LNCaP clone FGC (cell line): ENCODE measurements around the gene LPP.

Experiments used
- DNase-seq: peaks from one replicate; pipeline ENCODE4 v3.0.0-alpha.2; 2011; ENCODE audit warnings: low read depth
- H3K4me3 ChIP-seq: 2 replicates; pipeline ENCODE4 v1.5.1; 2011; ENCODE audit warnings: mild to moderate bottlenecking, low read depth, low read length, control low read depth
- TF ChIP-seq, protein P1 (sequence below): IDR thresholded peaks from 2 replicates; pipeline ENCODE4 v1.5.1; 2012; ENCODE audit warnings: mild to moderate bottlenecking; ENCODE audit not compliant: control insufficient read depth, insufficient read depth; ENCODE audit errors: extremely low read depth

The LPP gene

DNA sequence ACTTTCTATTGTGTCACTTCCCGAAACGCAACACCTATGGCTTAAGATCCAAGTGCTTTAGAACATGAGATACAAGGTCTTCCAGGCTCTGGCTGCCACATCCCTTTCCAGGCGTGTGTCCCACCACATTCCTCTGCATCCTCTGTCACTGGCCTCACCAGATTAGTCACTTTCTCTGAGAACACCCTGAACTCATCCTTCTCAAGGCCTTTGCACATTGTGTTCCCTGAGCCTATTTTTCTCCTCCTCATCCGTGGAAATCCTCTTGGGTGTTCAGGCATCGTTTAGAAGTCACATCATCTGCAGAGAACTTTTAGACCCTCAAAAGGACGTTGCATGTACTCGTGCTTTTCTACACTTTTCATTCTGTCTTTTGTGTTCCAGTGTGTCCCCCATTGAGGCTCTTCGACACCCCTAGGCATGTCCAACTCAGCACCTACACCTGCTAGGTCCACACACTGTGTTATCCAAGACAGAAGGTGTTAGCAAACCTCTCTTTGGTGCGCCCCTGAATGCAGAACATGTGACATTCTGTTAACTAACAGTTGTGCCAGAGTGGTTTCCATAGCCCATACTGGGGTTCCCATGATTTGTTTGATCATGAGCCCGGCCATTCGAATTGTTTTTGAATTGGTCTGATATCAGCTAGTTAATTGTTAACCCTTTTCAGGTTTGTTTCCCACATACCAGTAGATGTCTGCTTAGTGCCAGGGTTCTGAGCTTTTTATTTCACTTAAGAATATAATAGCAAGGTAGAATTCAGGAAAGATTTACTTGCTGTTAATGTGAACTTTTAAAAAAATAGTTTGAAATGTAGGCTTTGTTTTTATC is 67.2 kb downstream of the LPP start:
- no peak for DNase-seq
- H3K4me3 ChIP-seq: no peak overlapping the region
- TF ChIP-seq, protein P1, sequence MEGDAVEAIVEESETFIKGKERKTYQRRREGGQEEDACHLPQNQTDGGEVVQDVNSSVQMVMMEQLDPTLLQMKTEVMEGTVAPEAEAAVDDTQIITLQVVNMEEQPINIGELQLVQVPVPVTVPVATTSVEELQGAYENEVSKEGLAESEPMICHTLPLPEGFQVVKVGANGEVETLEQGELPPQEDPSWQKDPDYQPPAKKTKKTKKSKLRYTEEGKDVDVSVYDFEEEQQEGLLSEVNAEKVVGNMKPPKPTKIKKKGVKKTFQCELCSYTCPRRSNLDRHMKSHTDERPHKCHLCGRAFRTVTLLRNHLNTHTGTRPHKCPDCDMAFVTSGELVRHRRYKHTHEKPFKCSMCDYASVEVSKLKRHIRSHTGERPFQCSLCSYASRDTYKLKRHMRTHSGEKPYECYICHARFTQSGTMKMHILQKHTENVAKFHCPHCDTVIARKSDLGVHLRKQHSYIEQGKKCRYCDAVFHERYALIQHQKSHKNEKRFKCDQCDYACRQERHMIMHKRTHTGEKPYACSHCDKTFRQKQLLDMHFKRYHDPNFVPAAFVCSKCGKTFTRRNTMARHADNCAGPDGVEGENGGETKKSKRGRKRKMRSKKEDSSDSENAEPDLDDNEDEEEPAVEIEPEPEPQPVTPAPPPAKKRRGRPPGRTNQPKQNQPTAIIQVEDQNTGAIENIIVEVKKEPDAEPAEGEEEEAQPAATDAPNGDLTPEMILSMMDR: no peak

DNA sequence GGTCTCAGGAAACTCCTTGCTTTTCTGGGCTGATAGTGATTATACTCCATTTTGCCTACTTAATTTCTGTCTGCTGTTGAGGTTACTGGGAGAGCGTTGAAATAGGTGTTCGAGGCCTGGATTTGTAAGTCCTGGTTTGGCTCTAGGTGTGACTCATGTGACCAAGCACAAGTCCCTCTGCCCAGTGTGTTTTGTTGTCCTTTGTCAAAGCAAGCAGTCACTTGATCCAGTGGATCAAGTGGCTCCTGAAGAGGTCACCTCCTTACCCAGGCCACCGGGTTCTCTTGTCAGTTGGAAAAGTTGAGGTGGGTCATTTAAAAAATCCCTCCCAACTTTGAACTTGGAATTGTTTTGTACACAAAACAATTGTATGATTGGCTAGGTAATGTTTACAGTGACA is 70.0 kb downstream of the LPP start:
- TF ChIP-seq, protein P1: no peak
- no peak overlapping the region for H3K4me3 ChIP-seq
- no peak for DNase-seq

DNA sequence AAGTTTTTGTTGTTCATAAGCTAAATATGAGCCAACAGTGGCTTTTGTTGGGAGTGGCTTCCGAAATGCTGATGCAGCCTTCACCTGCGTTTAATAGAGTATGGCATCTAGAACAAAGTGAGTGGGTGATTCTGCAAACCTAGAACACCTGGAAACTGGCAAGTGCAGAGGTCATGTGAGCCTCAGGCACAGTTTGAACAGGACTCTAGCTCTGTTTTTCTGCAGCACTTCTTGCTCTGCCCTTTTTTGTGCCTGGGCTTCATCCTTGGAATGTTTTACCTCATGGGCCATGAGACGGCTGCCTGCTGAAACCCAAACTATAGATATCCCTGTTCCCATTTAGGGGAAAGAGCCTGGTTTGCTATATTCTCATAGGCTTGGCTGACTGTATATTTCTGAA is 73.5 kb downstream of the LPP start:
- TF ChIP-seq, protein P1: no peak
- no peak for DNase-seq
- no peak overlapping the region for H3K4me3 ChIP-seq

DNA sequence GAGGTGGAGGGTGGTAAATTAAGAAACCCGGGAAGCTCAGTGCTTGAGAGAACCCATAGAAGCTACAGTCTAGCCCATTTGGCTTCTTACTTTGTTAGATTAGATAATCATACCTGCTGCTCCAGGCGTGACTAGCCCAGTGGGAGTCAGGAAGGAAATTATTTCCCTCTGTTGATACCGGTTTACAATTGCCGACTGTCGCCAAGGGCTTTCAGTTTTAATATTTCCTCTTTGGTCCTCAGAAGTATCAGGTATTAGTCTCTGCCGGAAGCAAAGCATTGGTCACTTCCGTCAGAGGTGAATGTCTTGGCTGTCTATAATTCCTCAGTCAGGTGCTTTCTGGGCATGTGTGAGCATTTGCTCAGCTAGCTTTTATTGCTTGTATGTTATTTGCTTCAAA is 75.2 kb downstream of the LPP start:
- no peak for DNase-seq
- TF ChIP-seq, protein P1: no peak
- H3K4me3 ChIP-seq: no peak overlapping the region

DNA sequence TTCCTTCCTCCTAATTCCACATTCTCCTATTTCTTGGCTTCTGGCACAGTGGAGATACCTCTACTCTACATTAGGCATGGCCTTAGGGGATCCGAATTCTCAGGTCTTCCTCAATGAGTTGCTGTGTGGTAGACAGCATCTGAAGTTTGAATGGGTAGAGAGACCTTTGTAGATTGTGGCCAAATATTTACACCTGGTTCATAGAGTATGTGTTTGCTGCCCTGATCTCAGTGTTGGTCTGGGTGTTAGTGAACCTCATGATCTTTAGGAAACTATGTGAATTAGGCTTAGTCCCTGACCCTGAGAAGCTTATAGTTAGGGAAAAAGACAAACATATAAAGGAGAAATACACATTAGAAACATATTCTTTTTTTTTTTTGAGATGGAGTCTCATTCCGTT is 75.8 kb downstream of the LPP start:
- H3K4me3 ChIP-seq: no peak overlapping the region
- TF ChIP-seq, protein P1: no peak
- DNase-seq: no peak

DNA sequence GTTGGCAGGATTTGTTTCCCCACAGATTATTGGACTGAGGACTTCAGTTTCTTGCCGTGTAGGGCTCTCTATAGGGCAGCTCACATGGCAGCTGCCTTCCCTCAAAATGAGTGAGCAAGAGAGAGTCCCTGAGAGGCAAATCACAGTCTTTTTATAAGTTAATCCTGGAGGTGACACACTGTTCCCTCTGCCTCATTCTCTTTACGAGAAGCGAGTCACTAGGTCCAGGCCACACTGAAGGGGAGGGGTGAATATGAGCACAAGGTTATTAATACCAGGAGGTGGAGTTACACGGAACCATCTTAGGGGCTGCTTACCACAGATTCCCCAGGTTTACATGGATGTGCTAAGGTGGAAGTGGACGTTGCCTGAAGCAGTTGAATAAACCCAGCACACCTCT is 77.0 kb downstream of the LPP start:
- TF ChIP-seq, protein P1: no peak
- H3K4me3 ChIP-seq: no peak overlapping the region
- DNase-seq: no peak

DNA sequence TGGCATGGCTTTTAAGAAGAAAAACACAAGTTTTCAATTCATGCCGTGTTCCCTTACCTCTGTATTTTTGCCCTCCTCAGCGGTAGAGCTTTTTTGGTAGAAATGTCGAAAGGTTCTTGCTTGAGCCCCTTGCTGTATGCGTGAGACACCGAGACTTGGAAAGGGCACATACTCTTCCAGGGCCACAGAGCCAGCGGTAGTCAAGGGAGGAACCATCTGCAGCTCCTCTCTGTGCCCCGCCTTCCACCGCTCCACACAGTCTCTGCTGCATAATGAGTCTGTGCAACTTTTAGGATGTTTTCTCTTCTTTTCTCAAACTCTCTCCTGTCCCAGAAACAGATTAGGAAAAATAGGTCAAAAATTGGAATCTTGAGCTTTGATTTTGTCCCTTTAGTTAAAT is 77.5 kb downstream of the LPP start:
- H3K4me3 ChIP-seq: no peak overlapping the region
- no peak for DNase-seq
- TF ChIP-seq, protein P1: no peak
